ENCODE results near the gene C17orf114.
A peak's percentile ranks its signal among the peaks of the same experiment; 100 is the strongest.

Gene C17orf114

GRCh38 chr17:4771519-4772234 lies 30.5 kb downstream of the C17orf114 start, which contains the start of gene TM4SF5 (continued):
- TF ChIP-seq FOXJ3 (CRISPR knock-in tag; IDR thresholded peaks at IDR 0.05; ENCODE audit: borderline replicate concordance) (peak; percentile 61; the same call in 1 of the 2 replicates), ZNF614 (CRISPR knock-in tag; IDR thresholded peaks at IDR 0.05; ENCODE audit: borderline replicate concordance) (peak; percentile 61; the same call in 1 of the 2 replicates), ZNF747 (CRISPR knock-in tag; IDR thresholded peaks at IDR 0.05; ENCODE audit: borderline replicate concordance) (peak; percentile 59; the same call in 1 of the 2 replicates), ZNF691 (CRISPR knock-in tag; IDR thresholded peaks at IDR 0.05; ENCODE audit: borderline replicate concordance, low read depth) (peak; percentile 24; the same call in 1 of the 2 replicates), PBX2 (CRISPR knock-in tag; IDR thresholded peaks at IDR 0.05) (0 out of 2 replicates have a peak, but pooled peaks have one; percentile 32), ZNF546 (CRISPR knock-in tag; conservative IDR thresholded peaks at IDR 0.05) (0 out of 2 replicates have a peak, but pooled peaks have one; percentile 74), E2F1 (CRISPR knock-in tag; IDR thresholded peaks at IDR 0.05) (peak; percentile 46; the same call in 1 of the 2 replicates), DZIP1 (CRISPR knock-in tag; IDR thresholded peaks at IDR 0.05) (0 out of 2 replicates have a peak, but pooled peaks have one; percentile 37), ZBTB34 (CRISPR knock-in tag; IDR thresholded peaks at IDR 0.05) (peak; percentile 81; the same call in 1 of the 2 replicates), RBAK (CRISPR knock-in tag; IDR thresholded peaks at IDR 0.05) (no peak), ZBTB49 (CRISPR knock-in tag; IDR thresholded peaks at IDR 0.05; ENCODE audit: borderline replicate concordance) (0 out of 2 replicates have a peak, but pooled peaks have one; percentile 45), KDM5B (CRISPR knock-in tag; IDR thresholded peaks at IDR 0.05; ENCODE audit: borderline replicate concordance) (peak; percentile 71; the same call in 1 of the 2 replicates), ZNF160 (CRISPR knock-in tag; IDR thresholded peaks at IDR 0.05) (peak; percentile 47; the same call in 1 of the 2 replicates), ATF3 (CRISPR knock-in tag; IDR thresholded peaks at IDR 0.05) (0 out of 2 replicates have a peak, but pooled peaks have one; percentile 13), ZNF619 (CRISPR knock-in tag; IDR thresholded peaks at IDR 0.05) (peak; percentile 74; the same call in 1 of the 2 replicates), HDAC6 (IDR thresholded peaks at IDR 0.05; ENCODE audit: low read depth, low read length) (no peak), FOXC1 (CRISPR knock-in tag; IDR thresholded peaks at IDR 0.05; ENCODE audit: borderline replicate concordance) (peak; percentile 70; the same call in 1 of the 2 replicates)
